GM23338 (cell line): ENCODE data around the gene PHYHD1.

Experiments used
- CREB1 ChIP-seq: fragments of 250-450 bp; sonication (Bioruptor Pico); IDR thresholded peaks from 2 replicates; pipeline ENCODE4 v1.5.0; 2020; ENCODE audit warnings: low read depth, mild to moderate bottlenecking, moderate library complexity
- EZH2 ChIP-seq: fragments of 200-600 bp; sonication (generic); IDR thresholded peaks from one replicate; pipeline ENCODE4 v1.8.0; 2017; ENCODE audit warnings: antibody characterized with exemption, mild to moderate bottlenecking, low read depth; ENCODE audit not compliant: unreplicated experiment
- EZH2phosphoT487 ChIP-seq: fragments of 200-600 bp; sonication (generic); IDR thresholded peaks from one replicate; pipeline ENCODE4 v1.8.1; 2018; ENCODE audit warnings: antibody characterized with exemption; ENCODE audit not compliant: unreplicated experiment
- JUNB ChIP-seq: IDR thresholded peaks from one replicate; pipeline ENCODE4 v1.6.1; 2016; ENCODE audit warnings: antibody characterized with exemption; ENCODE audit not compliant: unreplicated experiment
- POLR2AphosphoS5 ChIP-seq: IDR thresholded peaks from 2 replicates; pipeline ENCODE4 v1.6.1; 2016; ENCODE audit warnings: antibody characterized with exemption, low read depth
- REST ChIP-seq: IDR thresholded peaks from one replicate; pipeline ENCODE4 v1.6.1; 2018; ENCODE audit warnings: antibody characterized with exemption; ENCODE audit not compliant: unreplicated experiment
- ZNF114 ChIP-seq: fragments of 250-450 bp; sonication (Bioruptor Pico); IDR thresholded peaks from 2 replicates; pipeline ENCODE4 v1.5.0; 2020; ENCODE audit warnings: mild to moderate bottlenecking, moderate library complexity
- ZNF331 ChIP-seq: fragments of 250-450 bp; sonication (Bioruptor Pico); IDR thresholded peaks from 2 replicates; pipeline ENCODE4 v1.5.0; 2020; ENCODE audit warnings: low read depth, mild to moderate bottlenecking, moderate library complexity
- TF ChIP-seq, protein P1 (sequence below), 2 experiments: fragments of 200-600 bp in 1 of 2; sonication (generic) in 1 of 2; conservative IDR thresholded peaks; 2 replicates each; pipeline versions ENCODE4 v1.5.1 to v1.6.1; 2016 to 2017; ENCODE audit warnings: antibody characterized with exemption in 2 of 2, low read depth in 2 of 2, mild to moderate bottlenecking in 2 of 2, moderate library complexity in 1 of 2
- TF ChIP-seq, protein P2 (sequence below): fragments of 250-450 bp; sonication (Bioruptor Pico); IDR thresholded peaks from 2 replicates; pipeline ENCODE4 v1.5.0; 2020; ENCODE audit warnings: mild to moderate bottlenecking, moderate library complexity

GRCh38 chr9:128921881-128922763 lies 1.3 kb downstream of the PHYHD1 start:
- TF ChIP-seq, protein P1, sequence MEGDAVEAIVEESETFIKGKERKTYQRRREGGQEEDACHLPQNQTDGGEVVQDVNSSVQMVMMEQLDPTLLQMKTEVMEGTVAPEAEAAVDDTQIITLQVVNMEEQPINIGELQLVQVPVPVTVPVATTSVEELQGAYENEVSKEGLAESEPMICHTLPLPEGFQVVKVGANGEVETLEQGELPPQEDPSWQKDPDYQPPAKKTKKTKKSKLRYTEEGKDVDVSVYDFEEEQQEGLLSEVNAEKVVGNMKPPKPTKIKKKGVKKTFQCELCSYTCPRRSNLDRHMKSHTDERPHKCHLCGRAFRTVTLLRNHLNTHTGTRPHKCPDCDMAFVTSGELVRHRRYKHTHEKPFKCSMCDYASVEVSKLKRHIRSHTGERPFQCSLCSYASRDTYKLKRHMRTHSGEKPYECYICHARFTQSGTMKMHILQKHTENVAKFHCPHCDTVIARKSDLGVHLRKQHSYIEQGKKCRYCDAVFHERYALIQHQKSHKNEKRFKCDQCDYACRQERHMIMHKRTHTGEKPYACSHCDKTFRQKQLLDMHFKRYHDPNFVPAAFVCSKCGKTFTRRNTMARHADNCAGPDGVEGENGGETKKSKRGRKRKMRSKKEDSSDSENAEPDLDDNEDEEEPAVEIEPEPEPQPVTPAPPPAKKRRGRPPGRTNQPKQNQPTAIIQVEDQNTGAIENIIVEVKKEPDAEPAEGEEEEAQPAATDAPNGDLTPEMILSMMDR (conservative IDR thresholded peaks at IDR 0.05; ENCODE audit: low read depth in 2 of 2) = no peak
- TF ChIP-seq ZNF331 (no peak), EZH2 (no peak), REST (no peak), EZH2phosphoT487 (no peak), CREB1 (CRISPR knock-in tag) (no peak), ZNF114 (CRISPR knock-in tag) (no peak), JUNB (no peak), POLR2AphosphoS5 (peak; percentile 71)
- TF ChIP-seq, protein P2, sequence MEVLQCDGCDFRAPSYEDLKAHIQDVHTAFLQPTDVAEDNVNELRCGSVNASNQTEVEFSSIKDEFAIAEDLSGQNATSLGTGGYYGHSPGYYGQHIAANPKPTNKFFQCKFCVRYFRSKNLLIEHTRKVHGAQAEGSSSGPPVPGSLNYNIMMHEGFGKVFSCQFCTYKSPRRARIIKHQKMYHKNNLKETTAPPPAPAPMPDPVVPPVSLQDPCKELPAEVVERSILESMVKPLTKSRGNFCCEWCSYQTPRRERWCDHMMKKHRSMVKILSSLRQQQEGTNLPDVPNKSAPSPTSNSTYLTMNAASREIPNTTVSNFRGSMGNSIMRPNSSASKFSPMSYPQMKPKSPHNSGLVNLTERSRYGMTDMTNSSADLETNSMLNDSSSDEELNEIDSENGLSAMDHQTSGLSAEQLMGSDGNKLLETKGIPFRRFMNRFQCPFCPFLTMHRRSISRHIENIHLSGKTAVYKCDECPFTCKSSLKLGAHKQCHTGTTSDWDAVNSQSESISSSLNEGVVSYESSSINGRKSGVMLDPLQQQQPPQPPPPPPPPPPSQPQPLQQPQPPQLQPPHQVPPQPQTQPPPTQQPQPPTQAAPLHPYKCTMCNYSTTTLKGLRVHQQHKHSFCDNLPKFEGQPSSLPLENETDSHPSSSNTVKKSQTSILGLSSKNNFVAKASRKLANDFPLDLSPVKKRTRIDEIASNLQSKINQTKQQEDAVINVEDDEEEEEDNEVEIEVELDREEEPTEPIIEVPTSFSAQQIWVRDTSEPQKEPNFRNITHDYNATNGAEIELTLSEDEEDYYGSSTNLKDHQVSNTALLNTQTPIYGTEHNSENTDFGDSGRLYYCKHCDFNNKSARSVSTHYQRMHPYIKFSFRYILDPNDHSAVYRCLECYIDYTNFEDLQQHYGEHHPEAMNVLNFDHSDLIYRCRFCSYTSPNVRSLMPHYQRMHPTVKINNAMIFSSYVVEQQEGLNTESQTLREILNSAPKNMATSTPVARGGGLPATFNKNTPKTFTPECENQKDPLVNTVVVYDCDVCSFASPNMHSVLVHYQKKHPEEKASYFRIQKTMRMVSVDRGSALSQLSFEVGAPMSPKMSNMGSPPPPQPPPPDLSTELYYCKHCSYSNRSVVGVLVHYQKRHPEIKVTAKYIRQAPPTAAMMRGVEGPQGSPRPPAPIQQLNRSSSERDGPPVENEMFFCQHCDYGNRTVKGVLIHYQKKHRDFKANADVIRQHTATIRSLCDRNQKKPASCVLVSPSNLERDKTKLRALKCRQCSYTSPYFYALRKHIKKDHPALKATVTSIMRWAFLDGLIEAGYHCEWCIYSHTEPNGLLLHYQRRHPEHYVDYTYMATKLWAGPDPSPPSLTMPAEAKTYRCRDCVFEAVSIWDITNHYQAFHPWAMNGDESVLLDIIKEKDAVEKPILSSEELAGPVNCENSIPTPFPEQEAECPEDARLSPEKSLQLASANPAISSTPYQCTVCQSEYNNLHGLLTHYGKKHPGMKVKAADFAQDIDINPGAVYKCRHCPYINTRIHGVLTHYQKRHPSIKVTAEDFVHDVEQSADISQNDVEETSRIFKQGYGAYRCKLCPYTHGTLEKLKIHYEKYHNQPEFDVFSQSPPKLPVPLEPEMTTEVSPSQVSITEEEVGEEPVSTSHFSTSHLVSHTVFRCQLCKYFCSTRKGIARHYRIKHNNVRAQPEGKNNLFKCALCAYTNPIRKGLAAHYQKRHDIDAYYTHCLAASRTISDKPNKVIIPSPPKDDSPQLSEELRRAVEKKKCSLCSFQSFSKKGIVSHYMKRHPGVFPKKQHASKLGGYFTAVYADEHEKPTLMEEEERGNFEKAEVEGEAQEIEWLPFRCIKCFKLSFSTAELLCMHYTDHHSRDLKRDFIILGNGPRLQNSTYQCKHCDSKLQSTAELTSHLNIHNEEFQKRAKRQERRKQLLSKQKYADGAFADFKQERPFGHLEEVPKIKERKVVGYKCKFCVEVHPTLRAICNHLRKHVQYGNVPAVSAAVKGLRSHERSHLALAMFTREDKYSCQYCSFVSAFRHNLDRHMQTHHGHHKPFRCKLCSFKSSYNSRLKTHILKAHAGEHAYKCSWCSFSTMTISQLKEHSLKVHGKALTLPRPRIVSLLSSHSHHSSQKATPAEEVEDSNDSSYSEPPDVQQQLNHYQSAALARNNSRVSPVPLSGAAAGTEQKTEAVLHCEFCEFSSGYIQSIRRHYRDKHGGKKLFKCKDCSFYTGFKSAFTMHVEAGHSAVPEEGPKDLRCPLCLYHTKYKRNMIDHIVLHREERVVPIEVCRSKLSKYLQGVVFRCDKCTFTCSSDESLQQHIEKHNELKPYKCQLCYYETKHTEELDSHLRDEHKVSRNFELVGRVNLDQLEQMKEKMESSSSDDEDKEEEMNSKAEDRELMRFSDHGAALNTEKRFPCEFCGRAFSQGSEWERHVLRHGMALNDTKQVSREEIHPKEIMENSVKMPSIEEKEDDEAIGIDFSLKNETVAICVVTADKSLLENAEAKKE (CRISPR knock-in tag) = no peak
